HEK293 (cell line): ENCODE results near the gene SLIT1.

Source experiments
- CTCF ChIA-PET: fragments of 350-600 bp; formaldehyde crosslinking; extraction: SDS; loops from one replicate; lab custom pipeline; 2021; ENCODE audit warnings: antibody characterized with exemption; lab: Yijun Ruan, JAX
- POLR2A ChIA-PET: fragments of 300-600 bp; formaldehyde crosslinking; extraction: SDS; loops from one replicate; lab custom pipeline; 2020; ENCODE audit warnings: antibody characterized with exemption, inconsistent platforms; lab: Yijun Ruan, JAX
- H3K27ac ChIP-seq: fragments of 200-500 bp; sonication (Bioruptor generic); 2 replicates; pipeline ENCODE4 v1.5.1; 2014; ENCODE audit warnings: low read depth, low read length, control low read depth, inconsistent platforms; ENCODE audit errors: extremely low read depth
- H3K36me3 ChIP-seq, 2 experiments: fragments of 200-500 bp in 1 of 2; sonication (Bioruptor generic) in 1 of 2; 1 replicate in 1 of 2; 2 replicates in 1 of 2; pipeline ENCODE4 v1.5.1; 2014 to 2017; ENCODE audit warnings: inconsistent platforms in 2 of 2, low read length in 2 of 2; ENCODE audit not compliant: control insufficient read depth in 2 of 2, insufficient read depth in 1 of 2
- H3K4me1 ChIP-seq: fragments of 200-500 bp; sonication (Bioruptor generic); 2 replicates; pipeline ENCODE4 v1.5.1; 2014; ENCODE audit warnings: mild to moderate bottlenecking, low read length, inconsistent platforms; ENCODE audit not compliant: control insufficient read depth, insufficient read depth
- H3K4me3 ChIP-seq: 2 replicates; pipeline ENCODE4 v1.5.1; 2011; ENCODE audit warnings: low read depth, mild to moderate bottlenecking, control low read depth, low read length, moderate library complexity
- H3K9me3 ChIP-seq: fragments of 200-500 bp; sonication (Bioruptor generic); 2 replicates; pipeline ENCODE4 v1.5.1; 2014; ENCODE audit warnings: low read depth, low read length, inconsistent platforms; ENCODE audit not compliant: control insufficient read depth, insufficient read depth
- BCL6B ChIP-seq: fragments of 450-650 bp; formaldehyde crosslinking; IDR thresholded peaks from 2 replicates; pipeline ENCODE4 v1.5.1; 2017; ENCODE audit warnings: missing biosample characterization, missing genetic modification characterization
- CTCF ChIP-seq: fragments of 450-650 bp; formaldehyde crosslinking; IDR thresholded peaks from 2 replicates; pipeline ENCODE4 v1.5.1; 2016; ENCODE audit warnings: missing biosample characterization, missing genetic modification characterization
- KLF17 ChIP-seq: fragments of 450-650 bp; formaldehyde crosslinking; IDR thresholded peaks from 2 replicates; pipeline ENCODE4 v1.5.1; 2016; ENCODE audit warnings: missing biosample characterization, missing genetic modification characterization
- PRDM1 ChIP-seq: fragments of 450-650 bp; formaldehyde crosslinking; IDR thresholded peaks from 2 replicates; pipeline ENCODE4; 2016; ENCODE audit warnings: missing biosample characterization, missing genetic modification characterization
- PRDM4 ChIP-seq: fragments of 450-650 bp; formaldehyde crosslinking; IDR thresholded peaks from 2 replicates; pipeline ENCODE4 v1.5.1; 2017; ENCODE audit warnings: missing biosample characterization, missing genetic modification characterization
- SCRT2 ChIP-seq: fragments of 450-650 bp; formaldehyde crosslinking; IDR thresholded peaks from 2 replicates; pipeline ENCODE4 v1.5.1; 2016; ENCODE audit warnings: missing biosample characterization, missing genetic modification characterization
- ZBTB10 ChIP-seq: fragments of 450-650 bp; formaldehyde crosslinking; IDR thresholded peaks from 2 replicates; pipeline ENCODE4 v1.5.1; 2016; ENCODE audit warnings: missing biosample characterization, missing genetic modification characterization
- ZBTB6 ChIP-seq: fragments of 450-650 bp; formaldehyde crosslinking; IDR thresholded peaks from 2 replicates; pipeline ENCODE4 v1.5.1; 2017; ENCODE audit warnings: missing biosample characterization, missing genetic modification characterization
- ZNF121 ChIP-seq: fragments of 450-650 bp; formaldehyde crosslinking; IDR thresholded peaks from 2 replicates; pipeline ENCODE4 v1.5.1; 2016; ENCODE audit warnings: missing biosample characterization, missing genetic modification characterization
- ZNF184 ChIP-seq: fragments of 450-650 bp; IDR thresholded peaks from 2 replicates; pipeline ENCODE4 v1.5.1; 2018; ENCODE audit warnings: missing biosample characterization, mild to moderate bottlenecking, missing genetic modification characterization
- ZNF19 ChIP-seq: fragments of 450-650 bp; formaldehyde crosslinking; IDR thresholded peaks from 2 replicates; pipeline ENCODE4; 2016; ENCODE audit warnings: missing biosample characterization, missing genetic modification characterization, low read depth
- ZNF2 ChIP-seq: fragments of 450-650 bp; formaldehyde crosslinking; IDR thresholded peaks from 2 replicates; pipeline ENCODE4 v1.5.1; 2016; ENCODE audit warnings: missing biosample characterization, missing genetic modification characterization
- ZNF24 ChIP-seq: fragments of 450-650 bp; formaldehyde crosslinking; IDR thresholded peaks from 2 replicates; pipeline ENCODE4 v1.5.1; 2016; ENCODE audit warnings: missing biosample characterization, missing genetic modification characterization
- ZNF248 ChIP-seq: fragments of 450-650 bp; formaldehyde crosslinking; IDR thresholded peaks from 2 replicates; pipeline ENCODE4 v1.5.1; 2017; ENCODE audit warnings: missing biosample characterization, missing genetic modification characterization
- ZNF362 ChIP-seq: fragments of 450-650 bp; formaldehyde crosslinking; IDR thresholded peaks from 2 replicates; pipeline ENCODE4 v1.5.1; 2016; ENCODE audit warnings: missing biosample characterization, missing genetic modification characterization
- ZNF423 ChIP-seq: fragments of 450-650 bp; formaldehyde crosslinking; IDR thresholded peaks from 2 replicates; pipeline ENCODE4 v1.5.1; 2016; ENCODE audit warnings: missing biosample characterization, missing genetic modification characterization
- ZNF449 ChIP-seq: fragments of 450-650 bp; formaldehyde crosslinking; IDR thresholded peaks from 2 replicates; pipeline ENCODE4 v1.5.1; 2017; ENCODE audit warnings: missing biosample characterization, mild to moderate bottlenecking, missing genetic modification characterization, moderate library complexity
- ZNF521 ChIP-seq: fragments of 450-650 bp; formaldehyde crosslinking; IDR thresholded peaks from 2 replicates; pipeline ENCODE4 v1.5.1; 2017; ENCODE audit warnings: missing biosample characterization, mild to moderate bottlenecking, missing genetic modification characterization
- ZNF560 ChIP-seq: fragments of 450-650 bp; formaldehyde crosslinking; IDR thresholded peaks from 2 replicates; pipeline ENCODE4 v1.5.1; 2017; ENCODE audit warnings: missing biosample characterization, missing genetic modification characterization, borderline replicate concordance
- ZNF580 ChIP-seq: fragments of 450-650 bp; formaldehyde crosslinking; IDR thresholded peaks from 2 replicates; pipeline ENCODE4 v1.5.1; 2016; ENCODE audit warnings: missing biosample characterization, missing genetic modification characterization
- ZNF677 ChIP-seq: fragments of 450-650 bp; IDR thresholded peaks from 2 replicates; pipeline ENCODE4 v1.5.0; 2018; ENCODE audit warnings: missing biosample characterization, mild to moderate bottlenecking, missing genetic modification characterization, moderate library complexity
- ZNF707 ChIP-seq: fragments of 450-650 bp; formaldehyde crosslinking; IDR thresholded peaks from 2 replicates; pipeline ENCODE4 v1.5.1; 2016; ENCODE audit warnings: missing biosample characterization, missing genetic modification characterization

The SLIT1 gene

GRCh38 chr10:96992721-96993120 lies 193.0 kb downstream of the SLIT1 start (continued):
- TF ChIP-seq ZBTB10 (tag by site-specific recombination), result no peak
- no peak for TF ChIP-seq CTCF (tag by site-specific recombination)
- no peak for TF ChIP-seq ZNF560
- TF ChIP-seq ZNF521 (tag by site-specific recombination), result no peak
- TF ChIP-seq PRDM1 (tag by site-specific recombination), result no peak
- no peak for TF ChIP-seq BCL6B (tag by site-specific recombination)
- no peak for TF ChIP-seq ZNF580 (tag by site-specific recombination)
- TF ChIP-seq ZNF362 (tag by site-specific recombination), result no peak

GRCh38 chr10:96991313-96991841 lies 194.4 kb downstream of the SLIT1 start:
- POLR2A ChIA-PET, result no interaction called here
- CTCF ChIA-PET, result interaction anchor here (1.2 to 2.5 kb wide), 2 partner anchors 34 to 45 kb away, joined by 6 to 9 read pairs; no protein-coding TSS in a partner anchor
- no peak overlapping the region for H3K4me3 ChIP-seq
- TF ChIP-seq ZBTB6 (tag by site-specific recombination) (no peak), ZNF677 (no peak), ZNF580 (tag by site-specific recombination) (no peak), ZNF121 (no peak), ZNF449 (no peak), PRDM4 (tag by site-specific recombination) (no peak), ZNF184 (tag by site-specific recombination) (no peak), ZNF423 (tag by site-specific recombination) (no peak), ZNF2 (tag by site-specific recombination) (no peak), ZNF19 (no peak), SCRT2 (tag by site-specific recombination) (no peak), ZNF24 (tag by site-specific recombination) (no peak), ZNF248 (tag by site-specific recombination) (no peak), ZNF707 (tag by site-specific recombination) (no peak), KLF17 (tag by site-specific recombination) (no peak)
- TF ChIP-seq, all 188 proteins: peak for 0
- Histone ChIP-seq H3K9me3 (no peaks in the 10 kb centered on the region), H3K36me3 (no peaks in the 10 kb centered on the region), H3K4me1 (peaks cover 9% of the 10 kb centered on the region), H3K27ac (no peak overlapping the region)
